Breast epithelium (tissue), 3 donors: ENCODE data around the gene TANGO6.

Experiments used
- POLR2A ChIP-seq: fragments of 450-650 bp; IDR thresholded peaks from one replicate; pipeline ENCODE4 v1.6.1; 2016; ENCODE audit warnings: antibody characterized with exemption, mild to moderate bottlenecking, moderate library complexity
- TF ChIP-seq, protein P1 (sequence below), 3 donors: fragments of 450-650 bp; IDR thresholded peaks; one replicate each; pipeline ENCODE4 v1.5.1; 2016 to 2017; ENCODE audit warnings: antibody characterized with exemption in 3 of 3, mild to moderate bottlenecking in 3 of 3, moderate library complexity in 3 of 3

DNA sequence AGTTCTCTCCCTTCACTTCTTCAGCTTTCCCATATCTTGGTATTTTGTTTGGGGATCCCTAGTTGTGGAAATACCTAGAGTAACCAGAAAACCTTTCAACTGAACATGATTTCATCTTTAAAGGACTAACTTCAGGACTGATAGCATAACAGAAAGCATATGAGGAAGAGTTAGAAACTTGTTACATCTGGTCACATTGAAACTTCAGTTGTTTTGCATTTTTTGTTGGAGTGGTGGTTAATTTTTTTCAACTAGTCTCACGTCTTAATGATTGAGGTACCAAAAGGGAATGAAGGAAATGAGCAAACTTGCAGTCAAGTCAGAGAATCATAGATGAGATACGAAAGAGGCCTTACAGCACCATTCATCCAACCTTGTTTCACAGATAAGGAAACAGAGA lies 49.6 kb downstream of the TANGO6 start:
- TF ChIP-seq POLR2A = no peak
- TF ChIP-seq, protein P1, sequence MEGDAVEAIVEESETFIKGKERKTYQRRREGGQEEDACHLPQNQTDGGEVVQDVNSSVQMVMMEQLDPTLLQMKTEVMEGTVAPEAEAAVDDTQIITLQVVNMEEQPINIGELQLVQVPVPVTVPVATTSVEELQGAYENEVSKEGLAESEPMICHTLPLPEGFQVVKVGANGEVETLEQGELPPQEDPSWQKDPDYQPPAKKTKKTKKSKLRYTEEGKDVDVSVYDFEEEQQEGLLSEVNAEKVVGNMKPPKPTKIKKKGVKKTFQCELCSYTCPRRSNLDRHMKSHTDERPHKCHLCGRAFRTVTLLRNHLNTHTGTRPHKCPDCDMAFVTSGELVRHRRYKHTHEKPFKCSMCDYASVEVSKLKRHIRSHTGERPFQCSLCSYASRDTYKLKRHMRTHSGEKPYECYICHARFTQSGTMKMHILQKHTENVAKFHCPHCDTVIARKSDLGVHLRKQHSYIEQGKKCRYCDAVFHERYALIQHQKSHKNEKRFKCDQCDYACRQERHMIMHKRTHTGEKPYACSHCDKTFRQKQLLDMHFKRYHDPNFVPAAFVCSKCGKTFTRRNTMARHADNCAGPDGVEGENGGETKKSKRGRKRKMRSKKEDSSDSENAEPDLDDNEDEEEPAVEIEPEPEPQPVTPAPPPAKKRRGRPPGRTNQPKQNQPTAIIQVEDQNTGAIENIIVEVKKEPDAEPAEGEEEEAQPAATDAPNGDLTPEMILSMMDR (IDR thresholded peaks at IDR 0.05) = no peak
